SU-DHL-6 (cell line): ENCODE data around the gene RHBDL2.

Experiments
- H2AFZ ChIP-seq: fragments of 200-600 bp; sonication (generic); 2 replicates; pipeline ENCODE4 v1.6.1; 2014; ENCODE audit warnings: low read depth, mild to moderate bottlenecking, moderate library complexity, mixed read lengths, antibody characterized with exemption, low read length; ENCODE audit not compliant: severe bottlenecking
- H3F3A ChIP-seq: fragments of 200-600 bp; shearing (Covaris generic); 2 replicates; pipeline ENCODE4 v1.6.0; 2016; ENCODE audit warnings: antibody characterized with exemption, mild to moderate bottlenecking; ENCODE audit not compliant: insufficient read depth
- H3K27ac ChIP-seq: fragments of 200-600 bp; sonication (generic); 2 replicates; pipeline ENCODE4 v1.5.1; 2016; ENCODE audit warnings: low read depth, mild to moderate bottlenecking, low read length, moderate library complexity, mixed read lengths
- H3K27me3 ChIP-seq: fragments of 200-600 bp; sonication (generic), shearing (Covaris generic); 2 replicates; pipeline ENCODE4 v1.6.0; 2014; ENCODE audit warnings: mild to moderate bottlenecking, low read length
- H3K36me3 ChIP-seq: fragments of 200-600 bp; sonication (generic); 2 replicates; pipeline ENCODE4 v1.6.1; 2014; ENCODE audit warnings: mild to moderate bottlenecking, low read length, mixed read lengths
- H3K4me2 ChIP-seq: fragments of 300-600, 200-600 bp; shearing (Covaris generic), sonication (generic); 2 replicates; pipeline ENCODE4 v1.6.0; 2014; ENCODE audit warnings: low read length, low read depth, mild to moderate bottlenecking; ENCODE audit not compliant: poor library complexity, severe bottlenecking
- H3K4me3 ChIP-seq: fragments of 200-600 bp; sonication (generic); 2 replicates; pipeline ENCODE4 v1.5.1; 2014; ENCODE audit warnings: antibody characterized with exemption, low read length, mild to moderate bottlenecking, mixed read lengths; ENCODE audit not compliant: insufficient read depth, poor library complexity, severe bottlenecking
- H3K79me2 ChIP-seq: fragments of 200-600 bp; sonication (generic); 2 replicates; pipeline ENCODE4 v1.6.1; 2014; ENCODE audit warnings: mild to moderate bottlenecking, low read length, moderate library complexity; ENCODE audit not compliant: insufficient read depth
- H3K9ac ChIP-seq: fragments of 200-600 bp; sonication (generic); 2 replicates; pipeline ENCODE4 v1.7.0; 2014; ENCODE audit warnings: mild to moderate bottlenecking, low read length
- H3K9me2 ChIP-seq: fragments of 200-600 bp; sonication (generic); replicated peaks from 2 replicates; pipeline ENCODE4 v1.6.1; 2014; ENCODE audit warnings: low read length; ENCODE audit not compliant: insufficient read depth
- H3K9me3 ChIP-seq: fragments of 200-600 bp; sonication (generic); 2 replicates; pipeline ENCODE4 v1.6.1; 2014; ENCODE audit warnings: low read length, mixed read lengths; ENCODE audit not compliant: insufficient read depth
- H4K20me1 ChIP-seq: fragments of 200-600 bp; sonication (generic); 2 replicates; pipeline ENCODE4 v1.6.1; 2014; ENCODE audit warnings: low read depth, mild to moderate bottlenecking, antibody characterized with exemption, low read length, moderate library complexity, mixed read lengths
- CTCF ChIP-seq: fragments of 200-600 bp; sonication (generic); IDR thresholded peaks from one replicate; pipeline ENCODE4 v1.5.1; 2017; ENCODE audit warnings: antibody characterized with exemption, mild to moderate bottlenecking, low read length, moderate library complexity; ENCODE audit not compliant: insufficient read depth, poor library complexity, severe bottlenecking
- EZH2phosphoT487 ChIP-seq: fragments of 200-600 bp; sonication (generic), shearing (Covaris generic); conservative IDR thresholded peaks from 2 replicates; pipeline ENCODE4 v1.6.1; 2018; ENCODE audit warnings: mild to moderate bottlenecking, antibody characterized with exemption, low read length, moderate library complexity, mixed read lengths

RHBDL2 gene

DNA sequence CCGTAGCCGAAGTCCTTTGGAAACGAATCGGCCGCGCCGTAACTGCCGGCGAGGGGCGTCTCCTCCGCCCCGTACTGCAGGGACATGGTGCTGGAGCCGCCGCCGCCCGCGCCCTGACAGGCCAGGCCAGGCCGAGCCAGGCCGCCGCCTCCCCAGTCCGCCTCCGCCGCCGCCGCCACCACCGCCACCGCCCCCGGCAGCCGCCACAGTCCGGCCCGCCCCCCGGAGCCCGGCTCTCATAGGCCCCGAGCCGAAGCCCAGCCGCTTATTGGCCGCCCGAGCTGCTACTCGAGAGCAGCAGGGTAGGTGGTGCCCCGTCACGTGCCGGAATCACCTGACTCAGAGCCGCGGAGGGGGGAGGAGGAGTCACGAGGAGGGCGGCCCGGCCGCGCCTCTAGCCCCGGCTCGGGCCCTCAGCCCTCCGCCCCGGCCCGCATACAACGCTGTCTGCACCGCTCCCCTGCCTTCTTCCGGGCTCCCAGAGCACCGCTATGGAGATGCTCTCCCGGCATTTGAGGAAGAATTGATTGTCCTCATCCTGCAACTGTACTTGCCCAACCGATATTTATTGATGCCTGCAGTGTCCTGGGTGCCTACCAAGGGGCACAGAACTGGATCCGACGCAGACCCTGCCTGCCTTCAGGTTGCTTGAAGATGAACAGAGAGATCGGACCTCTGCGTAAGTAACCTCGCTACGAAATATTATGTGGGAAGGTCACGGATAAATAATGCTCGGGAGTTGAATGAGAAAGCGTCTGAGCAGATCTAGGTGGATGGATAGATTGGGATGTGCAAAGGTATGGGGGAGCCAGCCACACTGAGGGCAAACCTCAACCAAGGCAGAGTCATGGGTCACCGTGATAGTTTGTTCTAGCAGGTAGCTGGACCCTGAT, 81.8 kb downstream of the RHBDL2 start, which contains the start of gene RRAGC:
RRAGC (minus strand) TSS at position 212 of the 893 bp plus-strand sequence; CDS start at position 86, 126 bp downstream.
- peak within 1 kb of the TSS; percentile 87 for H3K4me3 ChIP-seq
- H3K9ac ChIP-seq, result peak within 1 kb of the TSS; percentile 68
- peak within 1 kb of the TSS; percentile 32 for H3K27ac ChIP-seq
- H4K20me1 ChIP-seq, result no peaks in the 10 kb centered on the region
- H2AFZ ChIP-seq, result peak within 1 kb of the TSS; percentile 80
- H3K36me3 ChIP-seq, result peaks cover 7% of the 10 kb centered on the region; the same call in 1 of the 2 replicates
- H3K79me2 ChIP-seq, result peaks cover 20% of the 10 kb centered on the region
- peak within 1 kb of the TSS; percentile 95 for H3K4me2 ChIP-seq
- 0 out of 2 replicates have a peak, but pooled peaks cover 3% of the 10 kb centered on the region for H3F3A ChIP-seq
- H3K9me2 ChIP-seq, result no peaks in the 10 kb centered on the region
- H3K27me3 ChIP-seq, result no peaks in the 10 kb centered on the region
- H3K9me3 ChIP-seq, result no peaks in the 10 kb centered on the region
- no peak for TF ChIP-seq CTCF
- no peak for TF ChIP-seq EZH2phosphoT487

DNA sequence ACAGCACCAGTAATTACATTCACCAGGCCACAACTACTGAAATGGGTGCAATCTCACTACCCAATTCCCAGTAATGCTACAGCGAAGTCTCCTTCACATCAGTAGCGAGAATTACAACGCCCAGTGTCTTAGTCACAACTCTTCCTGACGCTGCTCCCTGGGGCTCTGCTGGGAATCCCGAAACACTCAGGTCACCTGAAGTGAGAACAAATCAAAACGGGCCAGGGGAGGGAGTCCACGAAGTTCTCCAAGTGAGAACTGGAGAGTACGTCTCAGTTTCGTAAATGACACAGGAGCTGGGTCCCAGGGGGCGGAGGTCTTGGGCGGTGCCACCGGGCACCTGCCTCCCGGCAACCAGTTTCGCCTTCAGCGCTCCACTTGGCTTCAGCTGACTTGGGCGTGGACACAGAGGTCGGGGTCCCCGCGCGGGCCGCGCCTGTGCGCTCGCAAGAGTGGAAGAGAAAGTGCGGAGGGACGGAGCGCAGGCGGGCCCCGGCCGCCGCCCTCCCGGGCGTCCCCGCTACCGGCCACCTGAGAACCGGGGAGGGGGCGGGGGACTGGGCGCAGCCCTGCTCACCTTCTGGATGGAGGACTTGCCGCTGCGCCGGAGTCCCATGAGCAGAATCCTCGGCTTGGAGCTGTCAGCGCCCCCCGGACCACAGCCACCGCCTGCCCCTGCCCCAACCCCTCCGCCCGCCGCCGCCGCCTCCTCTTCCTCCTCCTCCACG, 82.6 kb downstream of the RHBDL2 start:
- Histone ChIP-seq H3K27me3 (no peaks in the 10 kb centered on the region), H3K36me3 (peaks cover 7% of the 10 kb centered on the region; the same call in 1 of the 2 replicates), H3K79me2 (peaks cover 20% of the 10 kb centered on the region), H3K9me2 (no peaks in the 10 kb centered on the region), H3K27ac (peak overlapping the region; percentile 32; the same call in 1 of the 2 replicates), H4K20me1 (no peaks in the 10 kb centered on the region), H3K9me3 (no peaks in the 10 kb centered on the region), H3K9ac (peak overlapping the region; percentile 68), H3F3A (0 out of 2 replicates have a peak, but pooled peaks cover 3% of the 10 kb centered on the region), H3K4me3 (peak overlapping the region; percentile 87), H3K4me2 (peak overlapping the region; percentile 95), H2AFZ (peak overlapping the region; percentile 49)
- TF ChIP-seq CTCF (no peak), EZH2phosphoT487 (no peak)

GRCh38 chr1:38852780-38853179, 88.8 kb downstream of the RHBDL2 start:
- H3F3A ChIP-seq, result no peaks in the 10 kb centered on the region
- H3K4me3 ChIP-seq, result no peak overlapping the region
- H3K9ac ChIP-seq, result no peak overlapping the region
- H3K9me3 ChIP-seq, result no peaks in the 10 kb centered on the region
- no peak for TF ChIP-seq CTCF
- no peak for TF ChIP-seq EZH2phosphoT487
- no peak overlapping the region for H3K27ac ChIP-seq
- H3K27me3 ChIP-seq, result no peaks in the 10 kb centered on the region
- no peaks in the 10 kb centered on the region for H3K9me2 ChIP-seq
- no peaks in the 10 kb centered on the region for H4K20me1 ChIP-seq
- H3K79me2 ChIP-seq, result no peaks in the 10 kb centered on the region
- H3K36me3 ChIP-seq, result peaks cover 15% of the 10 kb centered on the region; the same call in 1 of the 2 replicates
- no peak overlapping the region for H3K4me2 ChIP-seq
- H2AFZ ChIP-seq, result no peak overlapping the region
